ENCODE results near the gene SNPH. TPM values are rescaled to one million over a fixed set of nuclear protein-coding genes. Genes with fewer than 3 reads are reported as not detected.

Gene SNPH
- total and polyA plus RNA-seq, 8 donors = 1.8 to 5.9 (median 2.3) TPM

DNA sequence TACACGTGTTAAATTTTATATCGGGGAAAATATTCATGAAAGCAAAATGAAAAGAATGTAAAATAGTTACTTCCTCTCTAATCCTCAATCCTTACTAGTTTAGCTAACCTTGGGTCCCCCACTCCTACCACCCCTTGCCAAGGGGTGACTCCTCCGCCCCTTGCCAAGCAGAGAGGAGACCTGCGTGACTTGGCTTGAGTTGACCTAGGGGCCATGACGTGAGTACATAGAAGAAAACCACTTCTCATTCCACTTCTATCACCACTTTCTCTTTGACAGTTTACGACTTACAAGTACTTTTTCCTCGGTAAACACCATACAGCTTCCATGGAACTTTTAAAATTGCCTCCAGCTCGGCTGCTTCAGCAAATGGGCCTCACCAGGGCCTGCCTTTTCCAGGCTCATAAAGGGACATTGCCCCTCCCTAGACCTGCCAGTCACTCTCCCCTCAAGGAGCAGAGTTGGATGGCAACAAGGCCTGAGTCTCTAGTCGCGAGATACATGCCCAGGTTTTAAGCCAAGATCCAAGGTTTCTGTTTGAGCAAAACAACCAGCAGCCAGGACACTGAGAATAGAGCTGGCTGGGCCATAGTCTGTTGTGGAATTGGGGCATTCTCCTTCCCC, 32.9 kb downstream of the SNPH start:
- ATAC-seq = peak; percentile 70

DNA sequence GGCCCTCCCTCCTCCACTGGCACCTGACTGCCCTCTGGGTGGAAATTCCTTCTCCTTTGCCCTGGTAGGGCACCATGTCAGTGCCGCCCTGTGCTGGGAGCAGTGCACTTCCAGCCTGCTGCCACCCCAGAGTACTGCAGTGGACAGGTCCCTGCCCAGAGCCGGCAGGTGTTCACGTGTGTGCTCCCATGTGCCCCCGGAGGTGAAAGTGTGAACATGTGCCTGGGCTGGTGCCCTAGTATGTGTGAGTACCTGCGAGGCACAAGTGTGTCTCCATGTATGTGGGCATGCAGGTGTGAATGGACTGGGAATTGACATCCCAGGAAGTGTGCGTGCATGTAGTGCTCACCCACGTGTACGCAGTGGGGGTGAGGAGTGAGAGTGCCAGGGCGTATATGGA, 33.4 kb downstream of the SNPH start:
- TF ChIP-seq, protein P1, sequence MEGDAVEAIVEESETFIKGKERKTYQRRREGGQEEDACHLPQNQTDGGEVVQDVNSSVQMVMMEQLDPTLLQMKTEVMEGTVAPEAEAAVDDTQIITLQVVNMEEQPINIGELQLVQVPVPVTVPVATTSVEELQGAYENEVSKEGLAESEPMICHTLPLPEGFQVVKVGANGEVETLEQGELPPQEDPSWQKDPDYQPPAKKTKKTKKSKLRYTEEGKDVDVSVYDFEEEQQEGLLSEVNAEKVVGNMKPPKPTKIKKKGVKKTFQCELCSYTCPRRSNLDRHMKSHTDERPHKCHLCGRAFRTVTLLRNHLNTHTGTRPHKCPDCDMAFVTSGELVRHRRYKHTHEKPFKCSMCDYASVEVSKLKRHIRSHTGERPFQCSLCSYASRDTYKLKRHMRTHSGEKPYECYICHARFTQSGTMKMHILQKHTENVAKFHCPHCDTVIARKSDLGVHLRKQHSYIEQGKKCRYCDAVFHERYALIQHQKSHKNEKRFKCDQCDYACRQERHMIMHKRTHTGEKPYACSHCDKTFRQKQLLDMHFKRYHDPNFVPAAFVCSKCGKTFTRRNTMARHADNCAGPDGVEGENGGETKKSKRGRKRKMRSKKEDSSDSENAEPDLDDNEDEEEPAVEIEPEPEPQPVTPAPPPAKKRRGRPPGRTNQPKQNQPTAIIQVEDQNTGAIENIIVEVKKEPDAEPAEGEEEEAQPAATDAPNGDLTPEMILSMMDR (IDR thresholded peaks at IDR 0.05) = peak in 1 of 2 donors; percentile 21
- peaks cover 0 to 3% of the 10 kb centered on the region in 2 donors for H3K36me3 ChIP-seq
- H3K27ac ChIP-seq = peak overlapping the region in 1 of 2 donors; percentile 13
- H3K27me3 ChIP-seq = no peaks in the 10 kb centered on the region
- H3K4me3 ChIP-seq = no peak overlapping the region
- ATAC-seq = peak; percentile 23
- DNase-seq = no peak
- H3K4me1 ChIP-seq = peaks cover 0 to 3% of the 10 kb centered on the region in 2 donors
- H3K9me3 ChIP-seq = no peaks in the 10 kb centered on the region
- intact Hi-C loops (cut with DNase I) = no loop called here

More for the DNA sequence above, 32.9 kb downstream of the SNPH start:
- H3K4me3 ChIP-seq = no peak overlapping the region
- H3K36me3 ChIP-seq = peaks cover 0 to 3% of the 10 kb centered on the region in 2 donors
- H3K27ac ChIP-seq = peak overlapping the region in 1 of 2 donors; percentile 13
- H3K27me3 ChIP-seq = no peaks in the 10 kb centered on the region
- intact Hi-C loops (cut with DNase I) = no loop called here
- H3K9me3 ChIP-seq = no peaks in the 10 kb centered on the region
- peaks cover 0 to 3% of the 10 kb centered on the region in 2 donors for H3K4me1 ChIP-seq
- peak in 1 of 4 donors; percentile 43 for DNase-seq
- TF ChIP-seq, protein P1 (IDR thresholded peaks at IDR 0.05) = no peak

DNA sequence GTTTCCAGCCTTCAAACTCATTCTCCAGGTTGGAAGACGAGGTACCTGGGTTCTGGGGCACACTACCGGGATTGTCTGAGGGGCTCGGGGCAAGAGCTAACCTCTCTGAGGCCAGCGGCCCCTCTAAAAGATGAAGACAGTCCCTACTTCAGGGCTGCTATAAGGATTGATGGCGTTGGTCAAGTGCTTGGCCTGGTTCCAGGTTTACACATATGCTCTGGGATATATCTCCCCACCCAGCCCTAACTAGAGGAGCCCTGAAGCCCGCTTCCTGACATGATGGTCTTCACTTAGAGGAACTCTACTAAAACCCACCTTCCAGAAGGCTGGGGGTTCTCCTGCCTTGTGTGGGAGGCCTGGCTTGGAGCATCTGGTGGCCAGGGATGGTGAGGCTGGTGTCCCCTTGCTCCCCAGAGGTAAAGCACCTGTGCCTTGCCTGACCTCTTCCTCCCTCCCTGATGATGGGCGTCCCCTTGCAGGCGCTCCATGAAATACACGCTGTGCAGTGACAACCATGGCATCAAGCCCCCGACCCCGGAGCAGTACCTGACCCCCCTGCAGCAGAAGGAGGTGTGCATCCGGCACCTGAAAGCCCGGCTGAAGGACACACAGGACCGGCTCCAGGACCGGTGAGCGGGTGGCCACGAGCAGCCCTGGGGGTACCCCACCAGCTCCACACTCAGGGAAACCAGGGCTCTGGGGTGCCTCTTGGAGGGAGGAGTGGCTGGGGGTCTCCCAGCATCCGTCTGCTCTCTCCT, 34.2 kb downstream of the SNPH start:
- DNase-seq (no peak), ATAC-seq (no peak)
- H3K9me3 ChIP-seq = no peaks in the 10 kb centered on the region
- no peak overlapping the region for H3K4me3 ChIP-seq
- intact Hi-C loops (cut with DNase I) = no loop called here
- peaks cover 0 to 3% of the 10 kb centered on the region in 2 donors for H3K4me1 ChIP-seq
- peaks cover 0 to 7% of the 10 kb centered on the region in 2 donors for H3K36me3 ChIP-seq
- no peak overlapping the region for H3K27ac ChIP-seq
- H3K27me3 ChIP-seq = no peaks in the 10 kb centered on the region
- TF ChIP-seq, protein P1 (IDR thresholded peaks at IDR 0.05) = no peak

DNA sequence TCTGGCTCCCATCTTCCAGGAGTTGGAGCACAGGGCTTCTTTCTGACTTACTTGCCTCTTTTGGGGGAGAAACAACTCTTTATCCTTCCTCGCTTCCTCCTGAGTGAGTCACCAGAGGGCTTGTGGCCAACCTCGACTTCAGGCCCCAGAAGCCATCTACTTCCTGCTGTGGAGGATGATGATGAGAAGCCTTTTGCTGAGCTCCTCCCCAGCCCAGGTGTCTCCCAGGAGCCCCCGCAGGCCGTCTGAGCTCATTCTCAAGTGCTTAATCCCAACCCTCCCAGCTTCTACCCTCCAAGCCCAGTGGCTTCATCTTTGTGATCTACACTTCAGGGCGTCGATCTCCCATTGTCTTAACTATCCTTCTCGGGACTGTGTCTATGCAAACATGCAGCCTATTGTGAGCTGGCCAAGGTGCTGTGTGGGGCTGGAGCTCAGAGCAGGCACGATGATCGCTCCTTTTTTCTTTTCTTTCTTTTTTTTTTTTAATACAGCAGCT, 35.0 kb downstream of the SNPH start:
- TF ChIP-seq, protein P1 (IDR thresholded peaks at IDR 0.05) = no peak
- Histone ChIP-seq H3K4me3 (no peak overlapping the region), H3K27ac (no peak overlapping the region), H3K36me3 (peaks cover 0 to 14% of the 10 kb centered on the region in 2 donors), H3K27me3 (no peaks in the 10 kb centered on the region), H3K4me1 (peaks cover 0 to 3% of the 10 kb centered on the region in 2 donors), H3K9me3 (no peaks in the 10 kb centered on the region)
- ATAC-seq (no peak), DNase-seq (no peak)
- intact Hi-C loops (cut with DNase I) = no loop called here
